ENCODE data around the gene AJAP1.

Gene AJAP1

GRCh38 chr1:4682607-4683220 lies 28.3 kb downstream of the AJAP1 start:
- DNase-seq (ENCODE audit: low read depth in 2 of 2) = no peak

- no peak for DNase-seq (ENCODE audit: low read depth in 2 of 2)
Observed at GRCh38 chr1:4684136-4684535, 29.7 kb downstream of the AJAP1 start.

- no peak for DNase-seq (ENCODE audit: low read depth in 2 of 2)
Observed at GRCh38 chr1:4684864-4685522, 30.6 kb downstream of the AJAP1 start.

- DNase-seq (ENCODE audit: low read depth in 2 of 2) = no peak
Observed at GRCh38 chr1:4685523-4685865, 31.1 kb downstream of the AJAP1 start.

GRCh38 chr1:4687943-4688342 lies 33.5 kb downstream of the AJAP1 start:
- DNase-seq (ENCODE audit: low read depth in 2 of 2) = no peak

- no peak for DNase-seq (ENCODE audit: low read depth in 2 of 2)
Observed at GRCh38 chr1:4689271-4689935, 35.0 kb downstream of the AJAP1 start.

GRCh38 chr1:4689941-4690635 lies 35.7 kb downstream of the AJAP1 start:
- no peak for DNase-seq (ENCODE audit: low read depth in 2 of 2)

GRCh38 chr1:4690951-4691675 lies 36.7 kb downstream of the AJAP1 start:
- DNase-seq (ENCODE audit: low read depth in 2 of 2) = no peak

GRCh38 chr1:4691766-4692405 lies 37.5 kb downstream of the AJAP1 start:
- no peak for DNase-seq (ENCODE audit: low read depth in 2 of 2)

- DNase-seq (ENCODE audit: low read depth in 2 of 2) = no peak
Observed at GRCh38 chr1:4692437-4692836, 38.0 kb downstream of the AJAP1 start.

GRCh38 chr1:4693331-4693730 lies 38.9 kb downstream of the AJAP1 start:
- DNase-seq (ENCODE audit: low read depth in 2 of 2) = no peak

- no peak for DNase-seq (ENCODE audit: low read depth in 2 of 2)
Observed at GRCh38 chr1:4693891-4694290, 39.5 kb downstream of the AJAP1 start.

- no peak for DNase-seq (ENCODE audit: low read depth in 2 of 2)
Observed at GRCh38 chr1:4694492-4694891, 40.1 kb downstream of the AJAP1 start.

- no peak for DNase-seq (ENCODE audit: low read depth in 2 of 2)
Observed at GRCh38 chr1:4695241-4695640, 40.8 kb downstream of the AJAP1 start.

- no peak for DNase-seq (ENCODE audit: low read depth in 2 of 2)
Observed at GRCh38 chr1:4696161-4696745, 41.8 kb downstream of the AJAP1 start.

- no peak for DNase-seq (ENCODE audit: low read depth in 2 of 2)
Observed at GRCh38 chr1:4696753-4697152, 42.3 kb downstream of the AJAP1 start.

- DNase-seq (ENCODE audit: low read depth in 2 of 2) = no peak
Observed at GRCh38 chr1:4697801-4698200, 43.4 kb downstream of the AJAP1 start.

GRCh38 chr1:4698911-4699310 lies 44.5 kb downstream of the AJAP1 start:
- no peak for DNase-seq (ENCODE audit: low read depth in 2 of 2)

- no peak for DNase-seq (ENCODE audit: low read depth in 2 of 2)
Observed at GRCh38 chr1:4699376-4700301, 45.2 kb downstream of the AJAP1 start.

- DNase-seq (ENCODE audit: low read depth in 2 of 2) = no peak
Observed at GRCh38 chr1:4700801-4701200, 46.4 kb downstream of the AJAP1 start.

Data from activated CD4-positive, alpha-beta T cell treated with anti-CD3 and anti-CD28 coated beads for 24 hours (primary cell).